Measurements from ENCODE around the gene HOXB13.

- TF ChIP-seq POLR2AphosphoS5 (IDR thresholded peaks at IDR 0.05), result no peak
- TF ChIP-seq EP300 (IDR thresholded peaks at IDR 0.05), result no peak
Observed at GRCh38 chr17:48717367-48718226, 11.0 kb downstream of the HOXB13 start.

Measured in upper lobe of left lung (tissue), 4 donors.